Progenitor cell of endocrine pancreas (in vitro differentiated cells): Measurements from ENCODE around the gene CROCC2. TPM values are rescaled to one million over a fixed set of nuclear protein-coding genes. Genes with fewer than 3 reads are reported as not detected.

ENCODE experiments used
- DNase-seq: peaks from one replicate; pipeline ENCODE4 v3.0.0; 2021; ENCODE audit warnings: low spot score; ENCODE audit not compliant: unreplicated experiment
- H3K27ac Mint-ChIP-seq: 2 replicates; pipeline ENCODE4 v1.8.0; 2021; ENCODE audit warnings: mild to moderate bottlenecking, moderate library complexity, mixed read lengths
- H3K27me3 Mint-ChIP-seq: 2 replicates; pipeline ENCODE4 v1.8.0; 2021; ENCODE audit warnings: mixed read lengths
- H3K36me3 Mint-ChIP-seq: 2 replicates; pipeline ENCODE4 v1.8.0; 2022; ENCODE audit warnings: mixed read lengths; ENCODE audit not compliant: insufficient read depth
- H3K4me1 Mint-ChIP-seq: 2 replicates; pipeline ENCODE4 v1.8.0; 2021; ENCODE audit warnings: low read depth, mixed read lengths
- H3K4me3 Mint-ChIP-seq: 2 replicates; pipeline ENCODE4 v1.8.0; 2021; ENCODE audit warnings: low read depth, mild to moderate bottlenecking, moderate library complexity, mixed read lengths
- H3K9me3 Mint-ChIP-seq: 2 replicates; pipeline ENCODE4 v1.8.0; 2021; ENCODE audit warnings: low read depth, mixed read lengths
- total RNA-seq: library from RNA; stranded (reverse); gene quantifications from 2 replicates; pipeline ENCODE4 v1.2.1, GENCODE V29; 2021
- TF ChIP-seq, protein P1 (sequence below): fragments of 200-600 bp; sonication (generic); IDR thresholded peaks from one replicate; pipeline ENCODE4 v1.5.0; 2021; ENCODE audit warnings: antibody characterized with exemption, mild to moderate bottlenecking; ENCODE audit not compliant: unreplicated experiment

CROCC2 gene
- total RNA-seq, 1 donor from 2014 or later, result 0.36 TPM

DNA sequence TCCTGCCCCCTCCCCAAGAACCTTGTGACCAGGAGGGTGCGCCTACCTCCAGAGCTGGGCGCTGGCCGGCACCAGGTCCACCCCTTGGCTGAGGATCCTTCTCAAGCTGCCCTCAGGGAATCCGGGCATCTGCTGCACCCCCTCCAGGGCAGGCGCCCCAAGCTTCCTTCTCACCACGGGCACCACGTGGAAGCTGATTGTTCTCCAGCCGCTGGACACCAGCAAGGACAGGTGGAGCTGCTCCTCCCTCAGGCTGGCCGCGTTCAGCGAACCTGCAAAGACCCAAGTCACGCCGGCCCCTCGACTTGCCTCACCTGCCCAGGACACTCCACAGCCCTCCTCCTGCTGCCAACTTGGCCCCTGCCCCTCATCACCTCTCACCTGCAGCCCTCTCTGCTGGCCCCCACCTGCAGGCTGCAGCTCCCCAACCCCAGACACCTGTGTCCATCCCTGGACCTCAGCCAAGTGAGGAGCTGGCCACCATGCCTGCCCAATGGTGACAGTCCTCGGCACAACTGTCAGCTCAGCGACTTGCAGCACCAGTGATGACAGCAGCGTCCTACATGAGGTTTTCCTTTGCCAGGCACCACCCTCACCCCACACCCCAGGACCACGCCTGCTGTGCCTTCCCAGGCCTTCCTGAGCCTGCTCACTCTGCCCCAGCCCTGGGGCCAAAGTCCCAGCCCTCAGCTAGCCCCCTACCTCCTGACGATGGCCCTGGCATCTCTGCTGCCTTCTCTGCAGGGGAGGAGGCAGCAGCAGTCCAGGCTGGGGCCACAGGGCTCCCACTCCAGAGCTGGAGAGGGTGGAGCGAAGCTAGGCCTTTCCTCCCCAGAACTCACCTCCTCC is 14.4 kb upstream of the CROCC2 start:
- Mint-ChIP-seq H3K36me3 (no peaks in the 10 kb centered on the region), H3K9me3 (no peaks in the 10 kb centered on the region), H3K4me1 (peaks cover 7% of the 10 kb centered on the region), H3K4me3 (no peak overlapping the region), H3K27ac (no peak overlapping the region), H3K27me3 (no peaks in the 10 kb centered on the region)
- TF ChIP-seq, protein P1, sequence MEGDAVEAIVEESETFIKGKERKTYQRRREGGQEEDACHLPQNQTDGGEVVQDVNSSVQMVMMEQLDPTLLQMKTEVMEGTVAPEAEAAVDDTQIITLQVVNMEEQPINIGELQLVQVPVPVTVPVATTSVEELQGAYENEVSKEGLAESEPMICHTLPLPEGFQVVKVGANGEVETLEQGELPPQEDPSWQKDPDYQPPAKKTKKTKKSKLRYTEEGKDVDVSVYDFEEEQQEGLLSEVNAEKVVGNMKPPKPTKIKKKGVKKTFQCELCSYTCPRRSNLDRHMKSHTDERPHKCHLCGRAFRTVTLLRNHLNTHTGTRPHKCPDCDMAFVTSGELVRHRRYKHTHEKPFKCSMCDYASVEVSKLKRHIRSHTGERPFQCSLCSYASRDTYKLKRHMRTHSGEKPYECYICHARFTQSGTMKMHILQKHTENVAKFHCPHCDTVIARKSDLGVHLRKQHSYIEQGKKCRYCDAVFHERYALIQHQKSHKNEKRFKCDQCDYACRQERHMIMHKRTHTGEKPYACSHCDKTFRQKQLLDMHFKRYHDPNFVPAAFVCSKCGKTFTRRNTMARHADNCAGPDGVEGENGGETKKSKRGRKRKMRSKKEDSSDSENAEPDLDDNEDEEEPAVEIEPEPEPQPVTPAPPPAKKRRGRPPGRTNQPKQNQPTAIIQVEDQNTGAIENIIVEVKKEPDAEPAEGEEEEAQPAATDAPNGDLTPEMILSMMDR, result no peak
- DNase-seq, result no peak

DNA sequence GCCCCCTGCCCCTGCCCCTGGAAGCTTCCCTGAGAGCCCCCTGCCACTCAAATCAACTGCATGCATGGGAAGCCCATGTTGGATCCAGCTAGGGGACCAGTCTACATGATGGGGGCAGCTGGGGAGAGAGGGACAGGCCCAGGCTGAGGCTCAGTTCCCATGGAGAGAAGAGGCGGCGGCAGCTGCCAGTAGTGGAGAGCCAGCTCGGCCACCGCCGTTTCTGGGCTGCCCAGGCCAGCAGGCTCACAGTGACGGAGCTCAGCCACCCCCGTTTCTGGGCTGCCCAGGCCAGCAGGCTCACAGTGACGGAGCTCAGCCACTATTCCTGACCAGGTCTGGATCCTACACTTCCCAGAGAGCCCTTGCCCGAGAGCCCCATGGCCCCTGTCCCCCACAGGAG is 13.8 kb upstream of the CROCC2 start:
- Mint-ChIP-seq H3K27ac (no peak overlapping the region), H3K36me3 (no peaks in the 10 kb centered on the region), H3K27me3 (no peaks in the 10 kb centered on the region), H3K4me1 (peaks cover 8% of the 10 kb centered on the region), H3K4me3 (no peak overlapping the region), H3K9me3 (no peaks in the 10 kb centered on the region)
- DNase-seq, result no peak
- TF ChIP-seq, protein P1, result no peak

DNA sequence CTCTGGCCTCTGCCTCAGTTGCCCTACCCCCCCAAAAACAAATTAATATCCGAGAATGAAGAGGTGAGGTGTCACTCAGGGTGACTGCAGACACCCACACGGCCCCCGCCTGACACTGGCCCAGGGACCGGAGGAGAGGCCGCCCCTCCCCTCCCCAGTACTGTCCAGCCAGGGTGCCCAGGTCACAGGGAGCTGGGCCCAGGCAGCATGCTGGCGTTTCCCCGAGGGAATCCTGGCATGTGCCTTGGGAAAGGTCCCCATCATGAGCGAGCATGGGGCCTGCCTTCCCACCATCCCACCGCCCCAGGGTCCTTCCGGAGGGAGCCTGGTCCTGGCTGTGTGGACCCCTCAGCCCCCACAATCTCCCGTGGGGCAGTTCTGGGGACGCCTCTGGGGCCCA is 13.2 kb upstream of the CROCC2 start:
- Mint-ChIP-seq H3K4me1 (peaks cover 10% of the 10 kb centered on the region), H3K9me3 (no peaks in the 10 kb centered on the region), H3K36me3 (no peaks in the 10 kb centered on the region), H3K27me3 (no peaks in the 10 kb centered on the region), H3K4me3 (no peak overlapping the region), H3K27ac (no peak overlapping the region)
- TF ChIP-seq, protein P1, result no peak
- no peak for DNase-seq

DNA sequence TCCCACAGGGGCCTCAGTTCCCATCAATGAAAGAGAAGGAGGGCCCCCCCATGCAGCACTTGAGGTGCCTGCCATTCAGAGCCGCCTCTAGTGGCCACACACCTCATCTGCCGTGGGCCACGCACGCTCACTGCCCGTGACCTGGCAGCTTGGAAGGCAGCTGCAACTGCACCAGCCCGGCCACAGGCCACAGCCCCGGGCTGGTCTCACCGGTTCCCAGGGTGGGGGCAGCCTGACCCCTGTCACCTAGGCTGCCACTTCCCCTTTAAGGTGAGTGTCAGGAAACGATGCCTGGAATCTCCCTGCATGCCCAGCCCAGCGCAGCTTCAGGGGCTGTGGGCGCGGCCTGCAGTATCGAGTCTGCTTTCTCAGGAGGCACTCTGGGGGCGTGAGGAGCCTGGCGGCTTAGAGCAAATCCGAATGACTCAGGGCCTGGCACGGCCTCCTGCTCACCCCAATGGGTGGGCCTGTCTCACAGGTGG is 12.7 kb upstream of the CROCC2 start:
- no peaks in the 10 kb centered on the region for H3K27me3 Mint-ChIP-seq
- H3K9me3 Mint-ChIP-seq, result no peaks in the 10 kb centered on the region
- H3K4me3 Mint-ChIP-seq, result peak overlapping the region; percentile 41
- peak overlapping the region; percentile 92 for H3K27ac Mint-ChIP-seq
- peaks cover 10% of the 10 kb centered on the region for H3K4me1 Mint-ChIP-seq
- TF ChIP-seq, protein P1, result peak; percentile 38
- H3K36me3 Mint-ChIP-seq, result no peaks in the 10 kb centered on the region
- DNase-seq, result no peak

DNA sequence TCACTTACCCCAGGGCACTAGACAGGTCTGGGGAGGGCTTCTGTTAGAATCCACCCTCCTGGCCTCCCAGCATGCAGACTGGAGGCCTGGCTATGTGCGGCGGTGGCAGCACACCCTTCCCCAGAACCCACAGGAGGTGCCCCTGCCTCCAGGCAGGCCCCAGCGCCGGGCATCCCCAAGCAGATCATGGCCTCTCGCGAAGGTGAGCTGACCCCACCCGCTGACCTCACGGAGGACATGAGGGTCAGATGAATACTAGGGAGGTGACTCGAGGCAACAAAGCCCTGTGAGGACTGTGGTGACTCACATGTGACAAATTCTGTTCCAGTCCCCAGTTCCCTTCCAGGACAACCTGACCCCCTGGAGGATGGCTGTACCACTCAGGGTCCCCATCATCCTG is 12.1 kb upstream of the CROCC2 start:
- H3K4me1 Mint-ChIP-seq, result peaks cover 10% of the 10 kb centered on the region
- no peaks in the 10 kb centered on the region for H3K27me3 Mint-ChIP-seq
- H3K36me3 Mint-ChIP-seq, result no peaks in the 10 kb centered on the region
- H3K27ac Mint-ChIP-seq, result no peak overlapping the region
- H3K9me3 Mint-ChIP-seq, result no peaks in the 10 kb centered on the region
- H3K4me3 Mint-ChIP-seq, result no peak overlapping the region
- DNase-seq, result no peak
- TF ChIP-seq, protein P1, result no peak
